H7 (cell line): Measurements from ENCODE around the gene SLFN14. TPM values are rescaled to one million over a fixed set of nuclear protein-coding genes. Genes with fewer than 3 reads are reported as not detected.
A peak's percentile ranks its signal among the peaks of the same experiment; 100 is the strongest.

Experiments used
- DNase-seq: peaks from one replicate; pipeline ENCODE4 v3.0.0; 2012
- H3K27me3 ChIP-seq: 2 replicates; pipeline ENCODE4 v1.6.0; 2011; ENCODE audit warnings: mild to moderate bottlenecking, low read length; ENCODE audit not compliant: control insufficient read depth, insufficient read depth
- H3K36me3 ChIP-seq: replicated peaks from 2 replicates; pipeline ENCODE4 v1.5.1; 2011; ENCODE audit warnings: low read length; ENCODE audit not compliant: control insufficient read depth, insufficient read depth
- H3K4me3 ChIP-seq: 2 replicates; pipeline ENCODE4 v1.5.1; 2011; ENCODE audit warnings: low read depth, mild to moderate bottlenecking, control low read depth, low read length, moderate library complexity; ENCODE audit not compliant: insufficient read depth
- total RNA-seq: library from RNA; depleted of rRNA; stranded (reverse); fragments of >200 nt; shearing (Covaris generic); gene quantifications from 2 replicates; pipeline ENCODE4 v1.2.3, GENCODE V29; 2014; rRNA removed

SLFN14 gene
- total RNA-seq: not detected in 2 replicates

- H3K27me3 ChIP-seq: no peaks in the 10 kb centered on the region; the same call in 1 of the 2 replicates
- no peak for DNase-seq
- H3K4me3 ChIP-seq: no peak within 1 kb of the TSS
Observed at GRCh38 chr17:35560703-35561102, at the start of gene SLFN14. Gene SLFN14 (minus strand): TSS chr17:35560819. CDS start chr17:35558062, 2,757 bp downstream.

GRCh38 chr17:35609831-35610230 lies 49.2 kb upstream of the SLFN14 start:
- Histone ChIP-seq H3K4me3 (no peak overlapping the region), H3K27me3 (no peaks in the 10 kb centered on the region), H3K36me3 (peaks cover 11% of the 10 kb centered on the region)
- DNase-seq: no peak

More at GRCh38 chr17:35560703-35561102, at the start of gene SLFN14:
- H3K36me3 ChIP-seq: no peaks in the 10 kb centered on the region

GRCh38 chr17:35607239-35607847 lies 46.7 kb upstream of the SLFN14 start:
- H3K27me3 ChIP-seq: no peaks in the 10 kb centered on the region
- DNase-seq: no peak
- no peak overlapping the region for H3K4me3 ChIP-seq
- peaks cover 16% of the 10 kb centered on the region for H3K36me3 ChIP-seq

GRCh38 chr17:35605678-35606077 lies 45.1 kb upstream of the SLFN14 start:
- no peak for DNase-seq
- Histone ChIP-seq H3K36me3 (peaks cover 18% of the 10 kb centered on the region), H3K4me3 (no peak overlapping the region), H3K27me3 (no peaks in the 10 kb centered on the region)

- Histone ChIP-seq H3K36me3 (peaks cover 21% of the 10 kb centered on the region), H3K27me3 (no peaks in the 10 kb centered on the region), H3K4me3 (no peak overlapping the region)
- no peak for DNase-seq
Observed at GRCh38 chr17:35603674-35604073, 43.1 kb upstream of the SLFN14 start.

GRCh38 chr17:35597604-35598003 lies 37.0 kb upstream of the SLFN14 start:
- H3K36me3 ChIP-seq: peaks cover 26% of the 10 kb centered on the region

GRCh38 chr17:35596530-35597233 lies 36.1 kb upstream of the SLFN14 start:
- DNase-seq: peak; percentile 91
- H3K4me3 ChIP-seq: no peak overlapping the region

More at GRCh38 chr17:35597604-35598003, 37.0 kb upstream of the SLFN14 start:
- H3K4me3 ChIP-seq: no peak overlapping the region
- DNase-seq: no peak
- no peaks in the 10 kb centered on the region for H3K27me3 ChIP-seq

GRCh38 chr17:35596072-35596471 lies 35.5 kb upstream of the SLFN14 start:
- no peak for DNase-seq
- Histone ChIP-seq H3K36me3 (peaks cover 23% of the 10 kb centered on the region), H3K27me3 (no peaks in the 10 kb centered on the region), H3K4me3 (no peak overlapping the region)

More at GRCh38 chr17:35596530-35597233, 36.1 kb upstream of the SLFN14 start:
- H3K36me3 ChIP-seq: peaks cover 25% of the 10 kb centered on the region
- H3K27me3 ChIP-seq: no peaks in the 10 kb centered on the region

- Histone ChIP-seq H3K4me3 (peak overlapping the region; percentile 85), H3K36me3 (no peaks in the 10 kb centered on the region), H3K27me3 (no peaks in the 10 kb centered on the region)
- no peak for DNase-seq
Observed at GRCh38 chr17:35588196-35588920, 27.7 kb upstream of the SLFN14 start.

- Histone ChIP-seq H3K4me3 (peak within 1 kb of the TSS; percentile 85), H3K27me3 (no peaks in the 10 kb centered on the region), H3K36me3 (no peaks in the 10 kb centered on the region)
- DNase-seq: peak; percentile 85
Observed at GRCh38 chr17:35587074-35587961, 26.7 kb upstream of the SLFN14 start, which contains the start of gene AP2B1. Gene AP2B1 (plus strand): TSS chr17:35587322. CDS start chr17:35594031, 6,709 bp downstream.

- DNase-seq: no peak
- Histone ChIP-seq H3K36me3 (no peaks in the 10 kb centered on the region), H3K27me3 (no peaks in the 10 kb centered on the region), H3K4me3 (peak overlapping the region; percentile 85)
Observed at GRCh38 chr17:35586569-35587073, 26.0 kb upstream of the SLFN14 start.

GRCh38 chr17:35584061-35584460 lies 23.4 kb upstream of the SLFN14 start:
- Histone ChIP-seq H3K27me3 (no peaks in the 10 kb centered on the region), H3K36me3 (no peaks in the 10 kb centered on the region), H3K4me3 (no peak overlapping the region)
- DNase-seq: no peak

GRCh38 chr17:35578929-35579432 lies 18.4 kb upstream of the SLFN14 start:
- Histone ChIP-seq H3K27me3 (no peaks in the 10 kb centered on the region), H3K36me3 (no peaks in the 10 kb centered on the region), H3K4me3 (peak overlapping the region; percentile 78)
- DNase-seq: no peak
